Progenitor cell of endocrine pancreas (in vitro differentiated cells): ENCODE data around the gene CCDC107. TPM values are rescaled to one million over a fixed set of nuclear protein-coding genes. Genes with fewer than 3 reads are reported as not detected.

Experiments used
- DNase-seq: peaks from one replicate; pipeline ENCODE4 v3.0.0; 2021; ENCODE audit warnings: low spot score; ENCODE audit not compliant: unreplicated experiment
- H3K27ac Mint-ChIP-seq: 2 replicates; pipeline ENCODE4 v1.8.0; 2021; ENCODE audit warnings: mild to moderate bottlenecking, moderate library complexity, mixed read lengths
- H3K27me3 Mint-ChIP-seq: 2 replicates; pipeline ENCODE4 v1.8.0; 2021; ENCODE audit warnings: mixed read lengths
- H3K36me3 Mint-ChIP-seq: 2 replicates; pipeline ENCODE4 v1.8.0; 2022; ENCODE audit warnings: mixed read lengths; ENCODE audit not compliant: insufficient read depth
- H3K4me1 Mint-ChIP-seq: 2 replicates; pipeline ENCODE4 v1.8.0; 2021; ENCODE audit warnings: low read depth, mixed read lengths
- H3K4me3 Mint-ChIP-seq: 2 replicates; pipeline ENCODE4 v1.8.0; 2021; ENCODE audit warnings: low read depth, mild to moderate bottlenecking, moderate library complexity, mixed read lengths
- H3K9me3 Mint-ChIP-seq: 2 replicates; pipeline ENCODE4 v1.8.0; 2021; ENCODE audit warnings: low read depth, mixed read lengths
- CTCF ChIP-seq: fragments of 200-600 bp; sonication (generic); IDR thresholded peaks from one replicate; pipeline ENCODE4 v1.5.0; 2021; ENCODE audit warnings: antibody characterized with exemption, mild to moderate bottlenecking; ENCODE audit not compliant: unreplicated experiment
- total RNA-seq: library from RNA; stranded (reverse); gene quantifications from 2 replicates; pipeline ENCODE4 v1.2.1, GENCODE V29; 2021

CCDC107 gene
- total RNA-seq, 1 donor from 2014 or later = 18.8 TPM

- Mint-ChIP-seq H3K27ac (no peak overlapping the region), H3K4me1 (peaks cover 4% of the 10 kb centered on the region), H3K27me3 (peaks cover 49% of the 10 kb centered on the region), H3K9me3 (no peaks in the 10 kb centered on the region), H3K36me3 (peaks cover 3% of the 10 kb centered on the region), H3K4me3 (no peak overlapping the region)
- no peak for DNase-seq
- TF ChIP-seq CTCF = no peak
Measured at GRCh38 chr9:35612843-35613242, 45.2 kb upstream of the CCDC107 start.

DNA sequence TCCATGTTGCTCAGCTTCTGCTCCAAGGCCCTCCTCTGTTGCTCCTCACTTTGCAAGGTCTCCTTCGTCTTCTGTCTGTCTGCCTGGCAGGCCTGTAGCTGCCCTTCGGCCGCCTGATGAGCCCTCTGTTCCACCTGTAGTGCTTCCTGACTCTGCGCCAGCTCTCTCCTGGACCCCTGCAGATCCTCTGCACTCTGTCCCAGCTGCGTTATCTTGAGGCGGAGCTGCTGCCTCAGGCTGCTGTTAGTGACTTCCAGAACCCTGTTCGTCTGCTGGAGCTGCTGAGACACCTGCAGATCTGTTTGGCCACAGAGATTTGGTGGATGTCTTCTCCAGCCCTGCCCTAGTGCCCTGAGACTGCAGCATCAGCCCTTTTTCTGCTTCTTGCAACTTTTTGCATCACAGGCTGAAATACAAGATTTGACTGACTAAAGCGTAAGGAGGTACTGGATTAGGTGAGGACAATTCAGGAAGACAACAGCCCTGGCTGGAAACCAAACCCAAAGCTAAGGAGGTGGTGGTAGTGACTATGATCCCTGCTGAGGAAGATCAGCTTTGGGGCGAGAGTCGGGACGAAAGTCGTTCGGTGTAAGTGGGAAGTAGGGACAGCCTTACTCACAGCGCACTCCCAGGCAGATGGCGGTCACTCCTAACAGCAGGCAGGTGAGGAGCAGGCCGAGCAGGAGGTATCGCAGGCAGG is 42.0 kb upstream of the CCDC107 start:
- H3K27me3 Mint-ChIP-seq = peaks cover 64% of the 10 kb centered on the region

GRCh38 chr9:35616681-35617459 is 41.2 kb upstream of the CCDC107 start:
- Mint-ChIP-seq H3K27ac (no peak overlapping the region), H3K27me3 (peaks cover 68% of the 10 kb centered on the region)
- no peak for DNase-seq

More for the DNA sequence above, 42.0 kb upstream of the CCDC107 start:
- no peaks in the 10 kb centered on the region for H3K9me3 Mint-ChIP-seq
- no peak for TF ChIP-seq CTCF
- peaks cover 4% of the 10 kb centered on the region for H3K4me1 Mint-ChIP-seq
- no peaks in the 10 kb centered on the region for H3K36me3 Mint-ChIP-seq
- H3K4me3 Mint-ChIP-seq = peak overlapping the region; percentile 69
- no peak overlapping the region for H3K27ac Mint-ChIP-seq
- DNase-seq = no peak

GRCh38 chr9:35617548-35617947 is 40.5 kb upstream of the CCDC107 start:
- peaks cover 67% of the 10 kb centered on the region for H3K27me3 Mint-ChIP-seq
- no peaks in the 10 kb centered on the region for H3K9me3 Mint-ChIP-seq
- no peak for DNase-seq
- H3K27ac Mint-ChIP-seq = no peak overlapping the region
- TF ChIP-seq CTCF = no peak
- peak overlapping the region; percentile 69 for H3K4me3 Mint-ChIP-seq
- H3K4me1 Mint-ChIP-seq = peaks cover 4% of the 10 kb centered on the region
- no peaks in the 10 kb centered on the region for H3K36me3 Mint-ChIP-seq

More at GRCh38 chr9:35616681-35617459, 41.2 kb upstream of the CCDC107 start:
- no peaks in the 10 kb centered on the region for H3K36me3 Mint-ChIP-seq
- peak; percentile 19 for TF ChIP-seq CTCF
- H3K9me3 Mint-ChIP-seq = no peaks in the 10 kb centered on the region
- peak overlapping the region; percentile 69 for H3K4me3 Mint-ChIP-seq
- H3K4me1 Mint-ChIP-seq = peaks cover 4% of the 10 kb centered on the region

- TF ChIP-seq CTCF = no peak
- peaks cover 4% of the 10 kb centered on the region for H3K4me1 Mint-ChIP-seq
- H3K27ac Mint-ChIP-seq = no peak within 1 kb of the TSS
- no peaks in the 10 kb centered on the region for H3K36me3 Mint-ChIP-seq
- H3K27me3 Mint-ChIP-seq = peaks cover 61% of the 10 kb centered on the region
- no peak for DNase-seq
- peak within 1 kb of the TSS; percentile 69 for H3K4me3 Mint-ChIP-seq
- H3K9me3 Mint-ChIP-seq = no peaks in the 10 kb centered on the region
Measured at GRCh38 chr9:35618325-35618727, 39.8 kb upstream of the CCDC107 start, which contains the start of gene CD72. Gene CD72 (minus strand): TSS chr9:35618413. CDS start chr9:35618303, 110 bp downstream.
